ENCODE data around the gene XPO6. TPM values are rescaled to one million over a fixed set of nuclear protein-coding genes. Genes with fewer than 3 reads are reported as not detected.

XPO6 gene
- total RNA-seq, 1 experiment from 2014 or later = 162 TPM

DNA sequence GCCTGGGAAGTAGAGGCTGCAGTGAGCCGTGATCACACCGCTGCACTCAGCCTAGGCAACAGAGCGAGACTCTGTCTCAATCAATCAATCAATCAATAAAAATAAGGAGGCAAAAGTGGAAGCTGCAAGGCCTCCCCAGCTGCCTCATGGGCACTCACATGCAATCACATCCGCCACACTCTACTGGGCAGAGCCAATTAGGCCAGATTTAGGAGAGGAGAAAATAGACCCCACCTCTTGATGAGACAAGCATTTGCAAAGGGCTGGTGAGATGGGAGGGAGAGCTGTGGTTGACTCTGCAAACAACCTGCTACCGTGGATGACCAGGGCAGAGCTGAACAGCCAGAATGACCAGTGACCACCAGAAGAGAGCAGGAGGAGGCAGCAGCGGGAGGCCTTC, 133.5 kb downstream of the XPO6 start:
- no peaks in the 10 kb centered on the region for H3K79me2 ChIP-seq (ENCODE audit: insufficient read depth, low read length)
- RAD21 ChIA-PET (ENCODE audit: low non-redundant PET in 1 of 2, low total read pairs in 2 of 2, uncharacterized antibody in 2 of 2, unreplicated experiment in 2 of 2) = no interaction called here
- ATAC-seq (no peak), DNase-seq (ENCODE audit: low read depth, low spot score) (no peak)
- no peak overlapping the region for H3K9ac ChIP-seq (ENCODE audit: low read length)
- no TSS peak for BruUV-seq (replicated peaks)
- H2AFZ ChIP-seq (ENCODE audit: low read depth, low read length, poor library complexity, severe bottlenecking) = no peak overlapping the region
- H3K4me1 ChIP-seq (ENCODE audit: control insufficient read depth in 1 of 2, insufficient read depth in 2 of 2, low read length in 2 of 2) = no peaks in the 10 kb centered on the region
- H3K27me3 ChIP-seq (ENCODE audit: insufficient read depth, low read length) = no peaks in the 10 kb centered on the region
- no peak for TF ChIP-seq YY1 (IDR thresholded peaks at IDR 0.05; ENCODE audit: extremely low read depth, insufficient replicate concordance, low read depth, low read length)
- H3K9me2 ChIP-seq (ENCODE audit: insufficient read depth) = no peaks in the 10 kb centered on the region
- POLR2A ChIA-PET = no interaction called here
- no peak overlapping the region for H3K4me2 ChIP-seq (ENCODE audit: low read length)
- H3K4me3 ChIP-seq (replicated peaks in 1 of 2; ENCODE audit: low read depth in 1 of 2, low read length in 2 of 2) = no peak overlapping the region
- H4K20me1 ChIP-seq (ENCODE audit: insufficient read depth) = no peaks in the 10 kb centered on the region
- CTCF ChIA-PET = no interaction called here
- no peaks in the 10 kb centered on the region for H3K9me3 ChIP-seq (ENCODE audit: control insufficient read depth in 1 of 2, insufficient read depth in 1 of 2, low read depth in 1 of 2, low read length in 2 of 2)
- no peak overlapping the region for H3K27ac ChIP-seq (ENCODE audit: low read depth, low read length)
- intact Hi-C loops (cut with micrococcal nuclease) = loop anchor here (10.0 kb wide), 1 partner anchor 137 kb away; the partner anchor contains the start of gene XPO6
- no peaks in the 10 kb centered on the region for H3K36me3 ChIP-seq (ENCODE audit: control insufficient read depth in 1 of 2, insufficient read depth in 2 of 2, low read length in 2 of 2)

GRCh38 chr16:28073836-28074235, 137.9 kb downstream of the XPO6 start:
- Histone ChIP-seq H3K4me3 (replicated peaks in 1 of 2; ENCODE audit: low read depth in 1 of 2, low read length in 2 of 2) (no peak overlapping the region), H3K4me2 (ENCODE audit: low read length) (no peak overlapping the region), H3K79me2 (ENCODE audit: insufficient read depth, low read length) (no peaks in the 10 kb centered on the region), H3K27ac (ENCODE audit: low read depth, low read length) (no peak overlapping the region), H3K9me3 (ENCODE audit: control insufficient read depth in 1 of 2, insufficient read depth in 1 of 2, low read depth in 1 of 2, low read length in 2 of 2) (no peaks in the 10 kb centered on the region), H2AFZ (ENCODE audit: low read depth, low read length, poor library complexity, severe bottlenecking) (no peak overlapping the region), H3K27me3 (ENCODE audit: insufficient read depth, low read length) (no peaks in the 10 kb centered on the region), H4K20me1 (ENCODE audit: insufficient read depth) (no peaks in the 10 kb centered on the region), H3K9ac (ENCODE audit: low read length) (no peak overlapping the region), H3K4me1 (ENCODE audit: control insufficient read depth in 1 of 2, insufficient read depth in 2 of 2, low read length in 2 of 2) (no peaks in the 10 kb centered on the region), H3K9me2 (ENCODE audit: insufficient read depth) (no peaks in the 10 kb centered on the region), H3K36me3 (ENCODE audit: control insufficient read depth in 1 of 2, insufficient read depth in 2 of 2, low read length in 2 of 2) (no peaks in the 10 kb centered on the region)
- BruUV-seq (replicated peaks) = no TSS peak
- no peak for DNase-seq (ENCODE audit: low read depth, low spot score)
- TF ChIP-seq RAD21 (IDR thresholded peaks at IDR 0.05; ENCODE audit: low read depth) (no peak), ELF1 (IDR thresholded peaks at IDR 0.05; ENCODE audit: borderline replicate concordance, low read depth) (no peak), POLR2A (IDR thresholded peaks at IDR 0.05; ENCODE audit: borderline replicate concordance, extremely low read depth, insufficient read depth, insufficient read length) (no peak), EZH2 (IDR thresholded peaks at IDR 0.05) (no peak), POLR2AphosphoS5 (IDR thresholded peaks at IDR 0.05; ENCODE audit: low read depth, low read length) (no peak), FOSL1 (IDR thresholded peaks at IDR 0.05; ENCODE audit: low read depth) (no peak), ZNF274 (IDR thresholded peaks at IDR 0.05; ENCODE audit: low read depth, low read length) (no peak), EGR1 (IDR thresholded peaks at IDR 0.05; ENCODE audit: low read depth) (no peak), REST (IDR thresholded peaks at IDR 0.05; ENCODE audit: low read depth) (no peak), SP1 (IDR thresholded peaks at IDR 0.05; ENCODE audit: low read depth) (no peak), JUND (IDR thresholded peaks at IDR 0.05) (no peak)
- TF ChIP-seq, protein P1, sequence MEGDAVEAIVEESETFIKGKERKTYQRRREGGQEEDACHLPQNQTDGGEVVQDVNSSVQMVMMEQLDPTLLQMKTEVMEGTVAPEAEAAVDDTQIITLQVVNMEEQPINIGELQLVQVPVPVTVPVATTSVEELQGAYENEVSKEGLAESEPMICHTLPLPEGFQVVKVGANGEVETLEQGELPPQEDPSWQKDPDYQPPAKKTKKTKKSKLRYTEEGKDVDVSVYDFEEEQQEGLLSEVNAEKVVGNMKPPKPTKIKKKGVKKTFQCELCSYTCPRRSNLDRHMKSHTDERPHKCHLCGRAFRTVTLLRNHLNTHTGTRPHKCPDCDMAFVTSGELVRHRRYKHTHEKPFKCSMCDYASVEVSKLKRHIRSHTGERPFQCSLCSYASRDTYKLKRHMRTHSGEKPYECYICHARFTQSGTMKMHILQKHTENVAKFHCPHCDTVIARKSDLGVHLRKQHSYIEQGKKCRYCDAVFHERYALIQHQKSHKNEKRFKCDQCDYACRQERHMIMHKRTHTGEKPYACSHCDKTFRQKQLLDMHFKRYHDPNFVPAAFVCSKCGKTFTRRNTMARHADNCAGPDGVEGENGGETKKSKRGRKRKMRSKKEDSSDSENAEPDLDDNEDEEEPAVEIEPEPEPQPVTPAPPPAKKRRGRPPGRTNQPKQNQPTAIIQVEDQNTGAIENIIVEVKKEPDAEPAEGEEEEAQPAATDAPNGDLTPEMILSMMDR (IDR thresholded peaks at IDR 0.05 in 2 of 3, conservative IDR thresholded peaks at IDR 0.05 in 1 of 3; ENCODE audit: borderline replicate concordance in 1 of 3, insufficient read depth in 1 of 3, low read depth in 2 of 3, low read length in 2 of 3) = no peak
- TF ChIP-seq, protein P2, sequence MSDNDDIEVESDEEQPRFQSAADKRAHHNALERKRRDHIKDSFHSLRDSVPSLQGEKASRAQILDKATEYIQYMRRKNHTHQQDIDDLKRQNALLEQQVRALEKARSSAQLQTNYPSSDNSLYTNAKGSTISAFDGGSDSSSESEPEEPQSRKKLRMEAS (IDR thresholded peaks at IDR 0.05) = no peak
- RAD21 ChIA-PET (ENCODE audit: low non-redundant PET in 1 of 2, low total read pairs in 2 of 2, uncharacterized antibody in 2 of 2, unreplicated experiment in 2 of 2) = no interaction called here
- no peak for ATAC-seq
- POLR2A ChIA-PET = no interaction called here
- CTCF ChIA-PET = no interaction called here
- intact Hi-C loops (cut with micrococcal nuclease) = loop anchor here (5.0 to 10.0 kb wide), 2 partner anchors 141 to 432 kb away; partner anchors contain the start of gene XPO6

All from HCT116 (cell line).